Esophagus muscularis mucosa (tissue), 4 donors: ENCODE results near the gene CDC20B. TPM values are rescaled to one million over a fixed set of nuclear protein-coding genes. Genes with fewer than 3 reads are reported as not detected.
A peak's percentile ranks its signal among the peaks of the same experiment; 100 is the strongest.

Experiments
- DNase-seq: peaks from one replicate; pipeline ENCODE4 v3.0.0-alpha.2; 2017; ENCODE audit errors: extremely low spot score
- H3K27ac ChIP-seq, 4 donors: fragments of 200-600 bp; sonication (generic); replicated peaks in 1 of 4; 1 replicate in 3 of 4; 2 replicates in 1 of 4; pipeline ENCODE4 v1.5.1; 2016 to 2019; ENCODE audit warnings: mild to moderate bottlenecking in 1 of 4
- H3K27me3 ChIP-seq, 4 donors: fragments of 200-600 bp; sonication (generic); one replicate each; pipeline versions ENCODE4 v1.5.1 to v1.6.0; 2016 to 2019
- H3K36me3 ChIP-seq, 4 donors: fragments of 200-600 bp; sonication (generic); one replicate each; pipeline ENCODE4 v1.5.1; 2016 to 2019
- H3K4me1 ChIP-seq, 4 donors: fragments of 200-600 bp; sonication (generic); one replicate each; pipeline ENCODE4 v1.5.1; 2016 to 2019
- H3K4me3 ChIP-seq, 4 donors: fragments of 200-600 bp; sonication (generic); 1 replicate in 2 of 4; 2 replicates in 2 of 4; pipeline ENCODE4 v1.5.1; 2016 to 2019; ENCODE audit warnings: mild to moderate bottlenecking in 4 of 4, moderate library complexity in 1 of 4
- H3K9me3 ChIP-seq, 4 donors: fragments of 200-600 bp; sonication (generic); 1 replicate in 3 of 4; 2 replicates in 1 of 4; pipeline ENCODE4 v1.5.1; 2016 to 2019
- EP300 ChIP-seq: sonication (generic); formaldehyde crosslinking; IDR thresholded peaks from one replicate; pipeline ENCODE4 v1.6.1; 2017; ENCODE audit warnings: antibody characterized with exemption
- POLR2A ChIP-seq: fragments of 450-650 bp; IDR thresholded peaks from one replicate; pipeline ENCODE4 v1.6.1; 2017; ENCODE audit warnings: antibody characterized with exemption, moderate library complexity, mild to moderate bottlenecking, low read depth
- POLR2AphosphoS5 ChIP-seq, 2 donors: sonication (generic); formaldehyde crosslinking; IDR thresholded peaks; one replicate each; pipeline ENCODE4 v1.6.1; 2017; ENCODE audit warnings: antibody characterized with exemption in 2 of 2
- WGBS: methylation state at CpG from one replicate; pipeline ENCODE4 v1.1.5; 2018; 5-methylcytosine and 5-hydroxymethylcytosine counted together
- intact Hi-C: fragments of 100-400 bp; cut with DNase I; formaldehyde crosslinking; loops from one replicate; pipeline ENCODE4 v1.15.1; 2023
- total RNA-seq, 4 donors: library from RNA; depleted of rRNA; stranded (reverse); fragments of >200 nt; gene quantifications; one replicate each; pipeline versions ENCODE4 v1.1.0 to v1.2.1, GENCODE V29; 2016
- TF ChIP-seq, protein P1 (sequence below), 3 experiments: fragments of 200-600 bp in 2 of 3; fragments of 450-650 bp in 1 of 3; sonication (generic) in 2 of 3; IDR thresholded peaks; one replicate each; pipeline ENCODE4 v1.5.1; 2017 to 2019; ENCODE audit warnings: antibody characterized with exemption in 3 of 3, mild to moderate bottlenecking in 2 of 3, moderate library complexity in 1 of 3

Gene CDC20B
- total RNA-seq, 4 donors from 2014 or later, result not detected

DNA sequence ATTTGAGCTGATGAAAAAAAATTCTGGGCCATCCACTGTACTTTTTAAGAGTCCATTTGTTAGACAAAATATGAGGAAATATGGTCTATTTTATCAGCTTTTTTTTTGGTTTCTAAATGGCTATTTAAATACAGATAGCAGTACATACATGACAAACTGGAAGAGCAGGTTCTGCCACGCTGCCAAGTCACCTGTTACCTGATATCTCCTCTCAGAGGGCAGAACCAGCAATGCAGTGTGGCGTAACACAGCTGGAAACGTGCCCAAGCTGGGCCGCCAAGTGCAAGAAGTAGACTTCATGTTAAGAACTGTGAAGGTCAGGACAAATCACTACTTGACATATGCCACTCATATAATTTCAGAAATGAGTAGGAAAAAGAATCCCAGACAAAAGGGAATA is 46.0 kb upstream of the CDC20B start:
- WGBS, result 45% methylated on average over 4 of the region's 4 CpGs
- Histone ChIP-seq H3K27ac (no peak overlapping the region), H3K4me1 (peaks cover 9 to 34% (median 20%) of the 10 kb centered on the region in 4 donors), H3K4me3 (no peak overlapping the region), H3K36me3 (no peaks in the 10 kb centered on the region), H3K27me3 (peaks cover 8 to 65% (median 45%) of the 10 kb centered on the region in 4 donors), H3K9me3 (no peaks in the 10 kb centered on the region)
- DNase-seq, result peak; percentile 34
- intact Hi-C loops, result no loop called here
- TF ChIP-seq, protein P1, sequence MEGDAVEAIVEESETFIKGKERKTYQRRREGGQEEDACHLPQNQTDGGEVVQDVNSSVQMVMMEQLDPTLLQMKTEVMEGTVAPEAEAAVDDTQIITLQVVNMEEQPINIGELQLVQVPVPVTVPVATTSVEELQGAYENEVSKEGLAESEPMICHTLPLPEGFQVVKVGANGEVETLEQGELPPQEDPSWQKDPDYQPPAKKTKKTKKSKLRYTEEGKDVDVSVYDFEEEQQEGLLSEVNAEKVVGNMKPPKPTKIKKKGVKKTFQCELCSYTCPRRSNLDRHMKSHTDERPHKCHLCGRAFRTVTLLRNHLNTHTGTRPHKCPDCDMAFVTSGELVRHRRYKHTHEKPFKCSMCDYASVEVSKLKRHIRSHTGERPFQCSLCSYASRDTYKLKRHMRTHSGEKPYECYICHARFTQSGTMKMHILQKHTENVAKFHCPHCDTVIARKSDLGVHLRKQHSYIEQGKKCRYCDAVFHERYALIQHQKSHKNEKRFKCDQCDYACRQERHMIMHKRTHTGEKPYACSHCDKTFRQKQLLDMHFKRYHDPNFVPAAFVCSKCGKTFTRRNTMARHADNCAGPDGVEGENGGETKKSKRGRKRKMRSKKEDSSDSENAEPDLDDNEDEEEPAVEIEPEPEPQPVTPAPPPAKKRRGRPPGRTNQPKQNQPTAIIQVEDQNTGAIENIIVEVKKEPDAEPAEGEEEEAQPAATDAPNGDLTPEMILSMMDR (IDR thresholded peaks at IDR 0.05), result no peak

DNA sequence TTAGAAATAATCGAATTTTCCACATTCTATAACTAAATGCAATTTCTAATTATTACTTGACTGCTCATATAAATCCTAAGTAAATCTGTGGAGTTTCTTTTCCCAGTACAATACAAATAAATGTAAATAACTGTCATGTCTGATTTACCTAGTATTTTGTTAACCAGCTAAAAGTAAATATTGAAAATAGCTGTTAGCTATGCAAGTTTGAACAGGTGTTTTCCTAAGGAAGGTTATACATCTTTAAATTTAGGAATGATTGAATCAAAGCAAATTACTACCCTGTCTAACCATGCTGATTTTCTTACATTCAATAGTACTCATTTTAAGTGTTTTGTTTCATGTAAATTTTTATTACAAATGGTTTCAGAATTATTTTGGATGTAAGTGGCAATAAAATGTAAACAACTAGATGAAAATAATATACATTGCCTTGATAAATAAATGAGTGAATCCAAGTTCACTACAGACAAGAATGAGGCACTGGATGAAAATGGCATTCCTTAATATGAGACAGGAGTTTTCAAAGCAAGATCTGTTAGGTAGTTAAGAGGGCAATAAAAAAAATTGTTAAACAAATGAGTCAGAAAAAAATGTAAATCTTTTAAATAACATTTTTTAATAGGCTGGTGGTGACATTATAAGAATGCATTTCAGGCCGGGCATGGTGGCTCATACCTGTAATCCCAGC is 38.4 kb upstream of the CDC20B start:
- TF ChIP-seq EP300, result no peak
- TF ChIP-seq, protein P1 (IDR thresholded peaks at IDR 0.05), result no peak
- no peak for TF ChIP-seq POLR2AphosphoS5 (IDR thresholded peaks at IDR 0.05)
- TF ChIP-seq POLR2A, result no peak
- Histone ChIP-seq H3K27me3 (peaks cover 0 to 6% (median 0%) of the 10 kb centered on the region in 4 donors), H3K36me3 (no peaks in the 10 kb centered on the region), H3K27ac (no peak overlapping the region), H3K9me3 (no peaks in the 10 kb centered on the region), H3K4me3 (no peak overlapping the region), H3K4me1 (no peaks in the 10 kb centered on the region)
- WGBS, result 79% methylated on average over 2 of the region's 2 CpGs
- no peak for DNase-seq
- intact Hi-C loops, result no loop called here

DNA sequence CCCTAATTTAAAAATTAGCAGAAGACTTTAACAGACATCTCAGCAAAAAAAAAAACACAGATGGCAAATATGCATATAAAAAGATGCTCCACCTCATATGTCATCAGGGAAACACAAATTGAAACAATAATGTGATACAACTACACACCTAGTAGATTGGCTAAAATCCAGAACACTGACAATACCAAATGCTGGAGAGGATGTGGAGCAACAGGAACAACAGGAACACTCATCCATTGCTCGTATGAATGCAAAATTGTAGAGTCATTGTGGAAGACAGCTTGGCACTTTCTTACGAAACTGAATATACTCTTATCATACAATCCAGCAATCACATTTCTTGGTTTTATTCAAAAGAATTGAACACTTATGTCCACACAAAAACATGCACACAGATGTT is 32.0 kb upstream of the CDC20B start:
- DNase-seq, result no peak
- 55% methylated on average over 2 of the region's 2 CpGs for WGBS
- Histone ChIP-seq H3K27ac (no peak overlapping the region), H3K4me1 (no peaks in the 10 kb centered on the region), H3K36me3 (no peaks in the 10 kb centered on the region), H3K9me3 (no peaks in the 10 kb centered on the region), H3K27me3 (peaks cover 0 to 17% (median 0%) of the 10 kb centered on the region in 4 donors), H3K4me3 (no peak overlapping the region)
- intact Hi-C loops, result no loop called here
- TF ChIP-seq, protein P1 (IDR thresholded peaks at IDR 0.05), result no peak
- TF ChIP-seq EP300 (no peak), POLR2A (no peak), POLR2AphosphoS5 (IDR thresholded peaks at IDR 0.05) (no peak)

DNA sequence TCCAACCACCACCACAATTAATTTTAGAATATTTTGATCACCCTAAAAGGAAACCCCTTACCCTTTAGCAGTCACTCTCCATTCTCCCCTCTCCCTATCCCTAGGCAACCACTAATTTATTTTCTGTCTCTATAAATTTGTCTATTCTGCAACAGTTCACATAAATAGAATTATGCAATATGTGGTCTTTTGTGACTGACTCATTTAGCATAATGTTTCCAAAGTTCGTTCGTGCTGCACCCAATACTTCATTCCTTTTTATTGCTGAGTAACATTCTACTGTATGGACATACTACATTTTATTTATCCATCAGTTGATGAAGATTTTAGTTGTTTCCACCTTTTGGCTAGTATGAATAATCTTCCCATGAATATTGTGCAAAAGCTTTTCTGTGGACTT is 18.2 kb upstream of the CDC20B start:
- TF ChIP-seq POLR2A (no peak), POLR2AphosphoS5 (IDR thresholded peaks at IDR 0.05) (no peak), EP300 (no peak)
- TF ChIP-seq, protein P1 (IDR thresholded peaks at IDR 0.05), result no peak
- no peaks in the 10 kb centered on the region for H3K9me3 ChIP-seq

More for the DNA sequence above, 18.2 kb upstream of the CDC20B start:
- WGBS, result 86% methylated on average over 2 of the region's 2 CpGs
- no peak overlapping the region for H3K4me3 ChIP-seq
- intact Hi-C loops, result no loop called here
- H3K27me3 ChIP-seq, result peaks cover 0 to 52% (median 2%) of the 10 kb centered on the region in 4 donors
- H3K36me3 ChIP-seq, result no peaks in the 10 kb centered on the region
- no peaks in the 10 kb centered on the region for H3K4me1 ChIP-seq
- no peak overlapping the region for H3K27ac ChIP-seq
- no peak for DNase-seq
